A673 (cell line): Measurements from ENCODE around the gene KIAA0232.

Experiments
- CTCF ChIP-seq: fragments of 300-800, 200-600 bp; sonication (generic); conservative IDR thresholded peaks from 2 replicates; pipeline ENCODE4 v1.5.1; 2017; ENCODE audit warnings: low read depth, mild to moderate bottlenecking, antibody characterized with exemption, low read length, moderate library complexity, mixed read lengths
- EZH2 ChIP-seq: fragments of 200-600 bp; sonication (generic); IDR thresholded peaks from 2 replicates; pipeline ENCODE4 v1.6.1; 2017; ENCODE audit warnings: borderline replicate concordance, low read depth, mild to moderate bottlenecking, mixed read lengths, antibody characterized with exemption, low read length; ENCODE audit not compliant: poor library complexity, severe bottlenecking

GRCh38 chr4:6788123-6788522, 5.6 kb downstream of the KIAA0232 start:
- TF ChIP-seq CTCF (no peak), EZH2 (no peak)
